Sigmoid colon (tissue), 4 donors: ENCODE data around the gene INPP5D.

Experiments
- POLR2AphosphoS5 ChIP-seq, 4 donors: sonication (generic); formaldehyde crosslinking; IDR thresholded peaks; one replicate each; pipeline ENCODE4 v1.6.1; 2017; ENCODE audit warnings: antibody characterized with exemption in 4 of 4
- TF ChIP-seq, protein P1 (sequence below), 4 experiments: fragments of 450-650 bp in 3 of 4; fragments of 200-600 bp in 1 of 4; IDR thresholded peaks; one replicate each; pipeline ENCODE4 v1.5.1; 2016 to 2019; ENCODE audit warnings: antibody characterized with exemption in 4 of 4, mild to moderate bottlenecking in 3 of 4, moderate library complexity in 2 of 4

DNA sequence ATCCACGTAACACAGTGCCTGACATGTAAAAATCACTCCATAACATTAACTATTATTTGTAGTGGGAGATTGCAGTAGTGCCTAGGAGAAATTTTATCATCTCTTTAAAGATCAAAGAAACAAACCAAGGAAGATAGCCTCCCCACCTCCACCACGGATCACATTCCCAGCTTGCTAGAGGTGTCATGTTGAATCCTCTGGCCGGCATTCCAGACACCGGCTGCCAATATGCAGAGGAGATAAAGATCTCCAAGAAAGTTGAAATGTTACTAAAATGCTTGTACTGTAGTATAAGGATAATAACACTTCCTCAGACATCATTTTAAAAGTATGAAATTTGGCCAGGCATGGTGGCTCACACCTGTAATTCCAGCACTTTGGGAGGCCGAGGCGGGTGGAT lies 185.3 kb downstream of the INPP5D start:
- no peak for TF ChIP-seq POLR2AphosphoS5 (IDR thresholded peaks at IDR 0.05)
- TF ChIP-seq, protein P1, sequence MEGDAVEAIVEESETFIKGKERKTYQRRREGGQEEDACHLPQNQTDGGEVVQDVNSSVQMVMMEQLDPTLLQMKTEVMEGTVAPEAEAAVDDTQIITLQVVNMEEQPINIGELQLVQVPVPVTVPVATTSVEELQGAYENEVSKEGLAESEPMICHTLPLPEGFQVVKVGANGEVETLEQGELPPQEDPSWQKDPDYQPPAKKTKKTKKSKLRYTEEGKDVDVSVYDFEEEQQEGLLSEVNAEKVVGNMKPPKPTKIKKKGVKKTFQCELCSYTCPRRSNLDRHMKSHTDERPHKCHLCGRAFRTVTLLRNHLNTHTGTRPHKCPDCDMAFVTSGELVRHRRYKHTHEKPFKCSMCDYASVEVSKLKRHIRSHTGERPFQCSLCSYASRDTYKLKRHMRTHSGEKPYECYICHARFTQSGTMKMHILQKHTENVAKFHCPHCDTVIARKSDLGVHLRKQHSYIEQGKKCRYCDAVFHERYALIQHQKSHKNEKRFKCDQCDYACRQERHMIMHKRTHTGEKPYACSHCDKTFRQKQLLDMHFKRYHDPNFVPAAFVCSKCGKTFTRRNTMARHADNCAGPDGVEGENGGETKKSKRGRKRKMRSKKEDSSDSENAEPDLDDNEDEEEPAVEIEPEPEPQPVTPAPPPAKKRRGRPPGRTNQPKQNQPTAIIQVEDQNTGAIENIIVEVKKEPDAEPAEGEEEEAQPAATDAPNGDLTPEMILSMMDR (IDR thresholded peaks at IDR 0.05), result no peak
